HUES48 (cell line): Measurements from ENCODE around the gene LIM2.
A peak's percentile ranks its signal among the peaks of the same experiment; 100 is the strongest.

Experiments used
- H3K27ac ChIP-seq: one replicate; pipeline ENCODE4 v1.7.0; 2013; ENCODE audit warnings: low read depth, low read length, inconsistent platforms
- H3K27me3 ChIP-seq: 2 replicates; pipeline ENCODE4 v1.6.1; 2013; ENCODE audit warnings: mild to moderate bottlenecking, low read length; ENCODE audit not compliant: control insufficient read depth, insufficient read depth
- H3K36me3 ChIP-seq: 2 replicates; pipeline ENCODE4 v1.6.1; 2013; ENCODE audit warnings: low read length; ENCODE audit not compliant: control insufficient read depth, insufficient read depth
- H3K4me1 ChIP-seq: 2 replicates; pipeline ENCODE4 v1.6.1; 2013; ENCODE audit warnings: mild to moderate bottlenecking, low read length; ENCODE audit not compliant: control insufficient read depth, insufficient read depth
- H3K4me3 ChIP-seq: 2 replicates; pipeline ENCODE4 v1.5.1; 2013; ENCODE audit warnings: mild to moderate bottlenecking, low read depth, low read length
- H3K9ac ChIP-seq: 2 replicates; pipeline ENCODE4 v1.6.1; 2013; ENCODE audit warnings: mild to moderate bottlenecking, low read depth, low read length, moderate library complexity
- H3K9me3 ChIP-seq: 2 replicates; pipeline ENCODE4 v1.6.1; 2013; ENCODE audit warnings: low read length; ENCODE audit not compliant: control insufficient read depth, insufficient read depth

LIM2 gene

GRCh38 chr19:51372649-51373504 lies 14.9 kb downstream of the LIM2 start, which contains the start of gene NKG7:
TSS of gene NKG7 (minus strand) at chr19:51372654. CDS start at chr19:51372535, 119 bp downstream.
- Histone ChIP-seq H3K27me3 (no peaks in the 10 kb centered on the region), H3K27ac (no peak within 1 kb of the TSS), H3K9ac (no peak within 1 kb of the TSS), H3K4me3 (no peak within 1 kb of the TSS), H3K9me3 (no peaks in the 10 kb centered on the region), H3K4me1 (peaks cover 7% of the 10 kb centered on the region; the same call in 1 of the 2 replicates), H3K36me3 (no peaks in the 10 kb centered on the region)

GRCh38 chr19:51372021-51372648 lies 15.6 kb downstream of the LIM2 start:
- Histone ChIP-seq H3K27ac (no peak overlapping the region), H3K9ac (no peak overlapping the region), H3K27me3 (no peaks in the 10 kb centered on the region), H3K9me3 (no peaks in the 10 kb centered on the region), H3K36me3 (no peaks in the 10 kb centered on the region), H3K4me1 (peaks cover 7% of the 10 kb centered on the region; the same call in 1 of the 2 replicates), H3K4me3 (no peak overlapping the region)

- Histone ChIP-seq H3K36me3 (no peaks in the 10 kb centered on the region), H3K9me3 (no peaks in the 10 kb centered on the region), H3K9ac (no peak overlapping the region), H3K27me3 (no peaks in the 10 kb centered on the region), H3K27ac (no peak overlapping the region), H3K4me1 (peaks cover 7% of the 10 kb centered on the region; the same call in 1 of the 2 replicates), H3K4me3 (no peak overlapping the region)
Measured at GRCh38 chr19:51371186-51371690, 16.5 kb downstream of the LIM2 start.

GRCh38 chr19:51370230-51370629 lies 17.5 kb downstream of the LIM2 start:
- Histone ChIP-seq H3K27ac (no peak overlapping the region), H3K36me3 (no peaks in the 10 kb centered on the region), H3K4me3 (no peak overlapping the region), H3K9me3 (no peaks in the 10 kb centered on the region), H3K4me1 (peaks cover 15% of the 10 kb centered on the region), H3K27me3 (no peaks in the 10 kb centered on the region), H3K9ac (no peak overlapping the region)

- Histone ChIP-seq H3K4me3 (peak within 1 kb of the TSS; percentile 98), H3K9ac (peak within 1 kb of the TSS; percentile 61), H3K4me1 (peaks cover 16% of the 10 kb centered on the region), H3K36me3 (no peaks in the 10 kb centered on the region), H3K27me3 (no peaks in the 10 kb centered on the region), H3K9me3 (no peaks in the 10 kb centered on the region), H3K27ac (peak within 1 kb of the TSS; percentile 87)
Measured at GRCh38 chr19:51368366-51369282, 19.1 kb downstream of the LIM2 start, which contains the start of gene CLDND2. TSS of gene CLDND2 (minus strand) at chr19:51369003. CDS start at chr19:51368577, 426 bp downstream.

GRCh38 chr19:51367565-51368365 lies 20.0 kb downstream of the LIM2 start:
- H3K9ac ChIP-seq: peak overlapping the region; percentile 61
- H3K27me3 ChIP-seq: no peaks in the 10 kb centered on the region
- H3K4me1 ChIP-seq: peaks cover 17% of the 10 kb centered on the region
- H3K36me3 ChIP-seq: no peaks in the 10 kb centered on the region
- H3K9me3 ChIP-seq: no peaks in the 10 kb centered on the region
- peak overlapping the region; percentile 98 for H3K4me3 ChIP-seq
- peak overlapping the region; percentile 89 for H3K27ac ChIP-seq

GRCh38 chr19:51367255-51367564 lies 20.6 kb downstream of the LIM2 start:
- H3K4me3 ChIP-seq: peak overlapping the region; percentile 98

GRCh38 chr19:51366389-51367254 lies 21.2 kb downstream of the LIM2 start:
- Histone ChIP-seq H3K36me3 (no peaks in the 10 kb centered on the region), H3K9ac (peak overlapping the region; percentile 40; the same call in 1 of the 2 replicates), H3K27ac (peak overlapping the region; percentile 89), H3K27me3 (no peaks in the 10 kb centered on the region), H3K9me3 (no peaks in the 10 kb centered on the region), H3K4me1 (peaks cover 21% of the 10 kb centered on the region), H3K4me3 (peak overlapping the region; percentile 98)

More at GRCh38 chr19:51367255-51367564, 20.6 kb downstream of the LIM2 start:
- H3K27ac ChIP-seq: peak overlapping the region; percentile 89
- H3K36me3 ChIP-seq: no peaks in the 10 kb centered on the region
- no peaks in the 10 kb centered on the region for H3K27me3 ChIP-seq
- peaks cover 21% of the 10 kb centered on the region for H3K4me1 ChIP-seq
- H3K9me3 ChIP-seq: no peaks in the 10 kb centered on the region
- 0 out of 2 replicates have a peak overlapping the region, but pooled peaks have one; percentile 40 for H3K9ac ChIP-seq

- Histone ChIP-seq H3K27ac (peak within 1 kb of the TSS; percentile 89), H3K4me1 (peaks cover 21% of the 10 kb centered on the region), H3K9me3 (no peaks in the 10 kb centered on the region), H3K36me3 (no peaks in the 10 kb centered on the region), H3K4me3 (peak within 1 kb of the TSS; percentile 98), H3K27me3 (no peaks in the 10 kb centered on the region), H3K9ac (peak within 1 kb of the TSS; percentile 71)
Measured at GRCh38 chr19:51365965-51366388, 21.8 kb downstream of the LIM2 start, which contains the start of gene ETFB. TSS of gene ETFB (minus strand) at chr19:51366388. CDS start at chr19:51366326, 62 bp downstream.
